Kidney (tissue), 14 donors: ENCODE data around the gene TNFSF13. TPM values are rescaled to one million over a fixed set of nuclear protein-coding genes. Genes with fewer than 3 reads are reported as not detected.

ENCODE experiments used
- DNase-seq, 5 donors: peaks; one replicate each; pipeline ENCODE4 v3.0.0-alpha.2; 2013 to 2020
- FAIRE-seq: peaks from 2 replicates; lab custom pipeline; 2012; peaks lifted over from hg19 to GRCh38; lab: Jason Lieb, UNC
- H3K27ac ChIP-seq, 2 donors: one replicate each; pipeline ENCODE4 v1.7.0; 2013; ENCODE audit warnings: low read depth in 2 of 2, low read length in 2 of 2, inconsistent platforms in 1 of 2
- H3K27me3 ChIP-seq: one replicate; pipeline ENCODE4 v1.7.1; 2013; ENCODE audit warnings: low read length, inconsistent platforms; ENCODE audit not compliant: control insufficient read depth, insufficient read depth
- H3K36me3 ChIP-seq, 3 donors: one replicate each; pipeline versions ENCODE4 v1.7.0 to v1.7.1; 2013; ENCODE audit warnings: low read length in 3 of 3, control low read depth in 1 of 3, inconsistent platforms in 1 of 3; ENCODE audit not compliant: insufficient read depth in 3 of 3, control insufficient read depth in 2 of 3
- H3K4me1 ChIP-seq, 3 donors: one replicate each; pipeline versions ENCODE4 v1.7.0 to v1.7.1; 2013; ENCODE audit warnings: low read length in 3 of 3, inconsistent platforms in 1 of 3, low read depth in 1 of 3; ENCODE audit not compliant: control insufficient read depth in 2 of 3, insufficient read depth in 2 of 3
- H3K4me3 ChIP-seq, 3 donors: one replicate each; pipeline versions ENCODE4 v1.7.0 to v1.8.1; 2013; ENCODE audit warnings: low read length in 3 of 3, control low read depth in 1 of 3, inconsistent platforms in 1 of 3
- H3K9ac ChIP-seq, 3 donors: one replicate each; pipeline versions ENCODE4 v1.7.0 to v1.7.1; 2013; ENCODE audit warnings: low read length in 3 of 3, control low read depth in 1 of 3, inconsistent platforms in 1 of 3
- H3K9me3 ChIP-seq, 3 donors: one replicate each; pipeline versions ENCODE4 v1.7.0 to v1.7.1; 2013; ENCODE audit warnings: low read length in 3 of 3, control low read depth in 1 of 3, inconsistent platforms in 1 of 3; ENCODE audit not compliant: control insufficient read depth in 2 of 3, insufficient read depth in 1 of 3
- intact Hi-C: fragments of 100-400 bp; cut with DNase I; formaldehyde crosslinking; loops from one replicate; pipeline ENCODE4 v1.11.1; 2022
- polyA plus RNA-seq: library from polyadenylated mRNA; stranded (reverse); fragments of 350-450 nt; fragmentation: Illumina TruSeq; extraction: RNeasy Lipid Tissue Mini Kit (QIAGEN cat#74804); gene quantifications from one replicate; pipeline ENCODE4 v1.2.3, GENCODE V29; 2014; ENCODE audit warnings: low read depth, low replicate concordance; ENCODE audit not compliant: insufficient read depth
- total RNA-seq: library from RNA; stranded (reverse); fragmentation: NEBNext Ultra II Directional; extraction: Animal tissue kit (Norgen Biotek cat#: 25700); gene quantifications from one replicate; pipeline ENCODE4 v1.2.1, GENCODE V29; 2021
- TF ChIP-seq, protein P1 (sequence below): IDR thresholded peaks from 3 replicates; pipeline ENCODE4 v1.5.1; 2012; ENCODE audit warnings: mild to moderate bottlenecking, moderate library complexity, borderline replicate concordance; ENCODE audit not compliant: insufficient read depth; ENCODE audit errors: extremely low read depth
- donor health status: control.
- donor health status: control.
- donor health status: control.
- donor health status: control.
- donor health status: control.
- donor health status: DM: yes; HTN: yes; CAD: no.
- donor health status: Normal renal cell carcinoma (clear cell type).

The TNFSF13 gene
- total and polyA plus RNA-seq, 2 donors from 2014 or later: 68.6 to 99.2 TPM

- peak in 3 of 5 donors; percentile 21 to 55 (median 37) for DNase-seq
- H3K27me3 ChIP-seq: no peaks in the 10 kb centered on the region
- TF ChIP-seq, protein P1, sequence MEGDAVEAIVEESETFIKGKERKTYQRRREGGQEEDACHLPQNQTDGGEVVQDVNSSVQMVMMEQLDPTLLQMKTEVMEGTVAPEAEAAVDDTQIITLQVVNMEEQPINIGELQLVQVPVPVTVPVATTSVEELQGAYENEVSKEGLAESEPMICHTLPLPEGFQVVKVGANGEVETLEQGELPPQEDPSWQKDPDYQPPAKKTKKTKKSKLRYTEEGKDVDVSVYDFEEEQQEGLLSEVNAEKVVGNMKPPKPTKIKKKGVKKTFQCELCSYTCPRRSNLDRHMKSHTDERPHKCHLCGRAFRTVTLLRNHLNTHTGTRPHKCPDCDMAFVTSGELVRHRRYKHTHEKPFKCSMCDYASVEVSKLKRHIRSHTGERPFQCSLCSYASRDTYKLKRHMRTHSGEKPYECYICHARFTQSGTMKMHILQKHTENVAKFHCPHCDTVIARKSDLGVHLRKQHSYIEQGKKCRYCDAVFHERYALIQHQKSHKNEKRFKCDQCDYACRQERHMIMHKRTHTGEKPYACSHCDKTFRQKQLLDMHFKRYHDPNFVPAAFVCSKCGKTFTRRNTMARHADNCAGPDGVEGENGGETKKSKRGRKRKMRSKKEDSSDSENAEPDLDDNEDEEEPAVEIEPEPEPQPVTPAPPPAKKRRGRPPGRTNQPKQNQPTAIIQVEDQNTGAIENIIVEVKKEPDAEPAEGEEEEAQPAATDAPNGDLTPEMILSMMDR: no peak
- H3K4me1 ChIP-seq: peaks cover 0 to 27% (median 25%) of the 10 kb centered on the region in 3 donors
- no peak overlapping the region for H3K9ac ChIP-seq
- no peaks in the 10 kb centered on the region for H3K9me3 ChIP-seq
- intact Hi-C loops: no loop called here
- no peak for FAIRE-seq
- H3K36me3 ChIP-seq: peaks cover 0 to 19% (median 11%) of the 10 kb centered on the region in 3 donors
- no peak overlapping the region for H3K27ac ChIP-seq
- no peak overlapping the region for H3K4me3 ChIP-seq
Measured at GRCh38 chr17:7586673-7587419, 28.3 kb downstream of the TNFSF13 start.

GRCh38 chr17:7587420-7588151 lies 29.0 kb downstream of the TNFSF13 start:
- no peaks in the 10 kb centered on the region for H3K27me3 ChIP-seq
- H3K4me3 ChIP-seq: no peak overlapping the region
- TF ChIP-seq, protein P1: no peak
- peak in 1 of 5 donors; percentile 59 for DNase-seq
- peaks cover 0 to 22% (median 19%) of the 10 kb centered on the region in 3 donors for H3K4me1 ChIP-seq
- H3K9me3 ChIP-seq: no peaks in the 10 kb centered on the region
- no peak for FAIRE-seq
- H3K36me3 ChIP-seq: peaks cover 0 to 26% (median 18%) of the 10 kb centered on the region in 3 donors
- intact Hi-C loops: no loop called here
- H3K9ac ChIP-seq: no peak overlapping the region
- H3K27ac ChIP-seq: no peak overlapping the region

DNA sequence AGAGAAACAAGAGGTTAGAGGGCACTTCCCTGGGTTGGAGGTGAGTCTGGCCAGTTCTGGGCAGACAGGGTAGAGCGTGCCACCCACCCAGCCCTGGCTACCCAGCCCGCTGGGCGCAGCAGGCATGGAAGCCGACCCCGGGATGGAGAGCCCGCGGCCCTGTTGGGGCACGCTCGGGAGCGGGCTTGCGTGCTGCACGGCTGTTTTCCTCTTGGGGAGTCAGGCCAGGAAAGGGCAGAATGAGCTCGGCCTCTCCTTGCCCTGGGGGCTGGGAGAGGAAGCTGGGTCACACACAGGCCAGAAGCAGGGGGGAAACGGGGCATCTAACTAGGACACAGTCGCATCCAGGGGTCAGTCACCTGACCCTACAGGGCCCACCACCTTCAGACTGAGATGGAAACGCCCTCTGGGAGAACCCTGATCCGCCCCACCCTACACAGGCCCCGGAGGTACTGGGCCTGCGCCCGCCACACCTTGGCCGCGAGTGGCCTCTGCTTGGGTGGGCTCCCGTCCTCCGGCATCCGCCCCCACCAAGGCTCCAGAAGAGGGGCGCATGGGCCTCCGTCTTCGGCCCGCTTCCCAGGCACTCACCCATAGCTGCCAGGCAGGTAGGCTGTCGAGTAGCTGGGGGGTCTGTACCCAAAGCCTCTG lies 30.1 kb downstream of the TNFSF13 start:
- H3K27ac ChIP-seq: no peak overlapping the region
- intact Hi-C loops: no loop called here
- peak overlapping the region in 1 of 3 donors; percentile 37 for H3K4me3 ChIP-seq
- no peaks in the 10 kb centered on the region for H3K27me3 ChIP-seq
- TF ChIP-seq, protein P1: no peak
- H3K9ac ChIP-seq: peak overlapping the region in 2 of 3 donors; percentile 32 to 40
- FAIRE-seq (no peak), DNase-seq (peak in 1 of 5 donors; percentile 61)
- no peaks in the 10 kb centered on the region for H3K9me3 ChIP-seq
- peaks cover 3 to 37% (median 28%) of the 10 kb centered on the region in 3 donors for H3K36me3 ChIP-seq
- peaks cover 0 to 14% (median 10%) of the 10 kb centered on the region in 3 donors for H3K4me1 ChIP-seq
